ENCODE data around the gene SLC2A11.

Gene SLC2A11

GRCh38 chr22:23833017-23833751, 24.5 kb upstream of the SLC2A11 start:
- H3K4me1 ChIP-seq (ENCODE audit: insufficient read depth, insufficient read length): peaks cover 4% of the 10 kb centered on the region
- H3K4me3 ChIP-seq (ENCODE audit: insufficient read length, low read depth): no peak overlapping the region
- peaks cover 76% of the 10 kb centered on the region for H3K36me3 ChIP-seq (ENCODE audit: insufficient read depth, insufficient read length, low read length)
- DNase-seq (ENCODE audit: low read depth, low spot score): no peak
- H3K9ac ChIP-seq (ENCODE audit: insufficient read length, low read depth): no peak overlapping the region
- H3K9me3 ChIP-seq (ENCODE audit: insufficient read depth, low read length): no peaks in the 10 kb centered on the region
- no peaks in the 10 kb centered on the region for H3K27me3 ChIP-seq (ENCODE audit: insufficient read depth, insufficient read length)
- TF ChIP-seq SUZ12 (IDR thresholded peaks at IDR 0.05; ENCODE audit: extremely low read depth, insufficient read depth, insufficient read length): no peak
- no peak for TF ChIP-seq ZNF274 (IDR thresholded peaks at IDR 0.05; ENCODE audit: low read depth, low read length)
- no peak for TF ChIP-seq YY1 (IDR thresholded peaks at IDR 0.05; ENCODE audit: insufficient read depth, insufficient read length)

- H3K27me3 ChIP-seq (ENCODE audit: insufficient read depth, insufficient read length): no peaks in the 10 kb centered on the region
- H3K4me3 ChIP-seq (ENCODE audit: insufficient read length, low read depth): no peak overlapping the region
- no peak for DNase-seq (ENCODE audit: low read depth, low spot score)
- peaks cover 4% of the 10 kb centered on the region for H3K4me1 ChIP-seq (ENCODE audit: insufficient read depth, insufficient read length)
- H3K9ac ChIP-seq (ENCODE audit: insufficient read length, low read depth): no peak overlapping the region
- H3K9me3 ChIP-seq (ENCODE audit: insufficient read depth, low read length): no peaks in the 10 kb centered on the region
- H3K36me3 ChIP-seq (ENCODE audit: insufficient read depth, insufficient read length, low read length): peaks cover 70% of the 10 kb centered on the region
- TF ChIP-seq SUZ12 (IDR thresholded peaks at IDR 0.05; ENCODE audit: extremely low read depth, insufficient read depth, insufficient read length) (no peak), YY1 (IDR thresholded peaks at IDR 0.05; ENCODE audit: insufficient read depth, insufficient read length) (no peak), ZNF274 (IDR thresholded peaks at IDR 0.05; ENCODE audit: low read depth, low read length) (no peak)
Observed at GRCh38 chr22:23833911-23834317, 23.8 kb upstream of the SLC2A11 start.

GRCh38 chr22:23834406-23834792, 23.3 kb upstream of the SLC2A11 start:
- H3K4me1 ChIP-seq (ENCODE audit: insufficient read depth, insufficient read length): peaks cover 4% of the 10 kb centered on the region
- TF ChIP-seq ZNF274 (IDR thresholded peaks at IDR 0.05; ENCODE audit: low read depth, low read length): no peak
- peaks cover 65% of the 10 kb centered on the region for H3K36me3 ChIP-seq (ENCODE audit: insufficient read depth, insufficient read length, low read length)
- H3K4me3 ChIP-seq (ENCODE audit: insufficient read length, low read depth): no peak overlapping the region
- DNase-seq (ENCODE audit: low read depth, low spot score): no peak
- no peak overlapping the region for H3K9ac ChIP-seq (ENCODE audit: insufficient read length, low read depth)
- H3K27me3 ChIP-seq (ENCODE audit: insufficient read depth, insufficient read length): peaks cover 1% of the 10 kb centered on the region
- H3K9me3 ChIP-seq (ENCODE audit: insufficient read depth, low read length): no peaks in the 10 kb centered on the region

- no peak overlapping the region for H3K4me3 ChIP-seq (ENCODE audit: insufficient read length, low read depth)
- peaks cover 4% of the 10 kb centered on the region for H3K4me1 ChIP-seq (ENCODE audit: insufficient read depth, insufficient read length)
- H3K9ac ChIP-seq (ENCODE audit: insufficient read length, low read depth): no peak overlapping the region
- H3K27me3 ChIP-seq (ENCODE audit: insufficient read depth, insufficient read length): peaks cover 7% of the 10 kb centered on the region
- no peak for TF ChIP-seq YY1 (IDR thresholded peaks at IDR 0.05; ENCODE audit: insufficient read depth, insufficient read length)
- no peak for TF ChIP-seq SUZ12 (IDR thresholded peaks at IDR 0.05; ENCODE audit: extremely low read depth, insufficient read depth, insufficient read length)
- no peak for TF ChIP-seq ZNF274 (IDR thresholded peaks at IDR 0.05; ENCODE audit: low read depth, low read length)
- peaks cover 60% of the 10 kb centered on the region for H3K36me3 ChIP-seq (ENCODE audit: insufficient read depth, insufficient read length, low read length)
- no peak for DNase-seq (ENCODE audit: low read depth, low spot score)
- H3K9me3 ChIP-seq (ENCODE audit: insufficient read depth, low read length): no peaks in the 10 kb centered on the region
Observed at GRCh38 chr22:23834793-23835483, 22.7 kb upstream of the SLC2A11 start.

GRCh38 chr22:23835484-23836144, 22.1 kb upstream of the SLC2A11 start:
- H3K36me3 ChIP-seq (ENCODE audit: insufficient read depth, insufficient read length, low read length): peaks cover 56% of the 10 kb centered on the region
- no peak overlapping the region for H3K4me3 ChIP-seq (ENCODE audit: insufficient read length, low read depth)
- no peak overlapping the region for H3K9ac ChIP-seq (ENCODE audit: insufficient read length, low read depth)

GRCh38 chr22:23836281-23836680, 21.4 kb upstream of the SLC2A11 start:
- H3K9me3 ChIP-seq (ENCODE audit: insufficient read depth, low read length): no peaks in the 10 kb centered on the region
- H3K4me1 ChIP-seq (ENCODE audit: insufficient read depth, insufficient read length): peaks cover 4% of the 10 kb centered on the region
- TF ChIP-seq SUZ12 (IDR thresholded peaks at IDR 0.05; ENCODE audit: extremely low read depth, insufficient read depth, insufficient read length) (no peak), ZNF274 (IDR thresholded peaks at IDR 0.05; ENCODE audit: low read depth, low read length) (no peak), YY1 (IDR thresholded peaks at IDR 0.05; ENCODE audit: insufficient read depth, insufficient read length) (no peak)
- no peak for DNase-seq (ENCODE audit: low read depth, low spot score)
- peaks cover 52% of the 10 kb centered on the region for H3K36me3 ChIP-seq (ENCODE audit: insufficient read depth, insufficient read length, low read length)
- H3K27me3 ChIP-seq (ENCODE audit: insufficient read depth, insufficient read length): peaks cover 16% of the 10 kb centered on the region
- H3K9ac ChIP-seq (ENCODE audit: insufficient read length, low read depth): no peak overlapping the region
- no peak overlapping the region for H3K4me3 ChIP-seq (ENCODE audit: insufficient read length, low read depth)

More at GRCh38 chr22:23835484-23836144, 22.1 kb upstream of the SLC2A11 start:
- TF ChIP-seq ZNF274 (IDR thresholded peaks at IDR 0.05; ENCODE audit: low read depth, low read length): no peak
- no peak for TF ChIP-seq SUZ12 (IDR thresholded peaks at IDR 0.05; ENCODE audit: extremely low read depth, insufficient read depth, insufficient read length)
- no peak for TF ChIP-seq YY1 (IDR thresholded peaks at IDR 0.05; ENCODE audit: insufficient read depth, insufficient read length)
- Histone ChIP-seq H3K4me1 (ENCODE audit: insufficient read depth, insufficient read length) (peaks cover 4% of the 10 kb centered on the region), H3K27me3 (ENCODE audit: insufficient read depth, insufficient read length) (peaks cover 10% of the 10 kb centered on the region), H3K9me3 (ENCODE audit: insufficient read depth, low read length) (no peaks in the 10 kb centered on the region)
- DNase-seq (ENCODE audit: low read depth, low spot score): no peak
